NCI-H345 treated with DMSO at 0.1 percent for 48 hours (cell line): ENCODE data around the gene TOR2A.

Source experiments
- DNase-seq: peaks from one replicate; lab custom pipeline; 2025; ENCODE audit not compliant: unreplicated experiment; lab: John Stamatoyannopoulos, UW

Gene TOR2A

GRCh38 chr9:127744398-127745110 is 9.5 kb upstream of the TOR2A start:
- DNase-seq = no peak

GRCh38 chr9:127742435-127743088 is 7.5 kb upstream of the TOR2A start:
- no peak for DNase-seq

DNA sequence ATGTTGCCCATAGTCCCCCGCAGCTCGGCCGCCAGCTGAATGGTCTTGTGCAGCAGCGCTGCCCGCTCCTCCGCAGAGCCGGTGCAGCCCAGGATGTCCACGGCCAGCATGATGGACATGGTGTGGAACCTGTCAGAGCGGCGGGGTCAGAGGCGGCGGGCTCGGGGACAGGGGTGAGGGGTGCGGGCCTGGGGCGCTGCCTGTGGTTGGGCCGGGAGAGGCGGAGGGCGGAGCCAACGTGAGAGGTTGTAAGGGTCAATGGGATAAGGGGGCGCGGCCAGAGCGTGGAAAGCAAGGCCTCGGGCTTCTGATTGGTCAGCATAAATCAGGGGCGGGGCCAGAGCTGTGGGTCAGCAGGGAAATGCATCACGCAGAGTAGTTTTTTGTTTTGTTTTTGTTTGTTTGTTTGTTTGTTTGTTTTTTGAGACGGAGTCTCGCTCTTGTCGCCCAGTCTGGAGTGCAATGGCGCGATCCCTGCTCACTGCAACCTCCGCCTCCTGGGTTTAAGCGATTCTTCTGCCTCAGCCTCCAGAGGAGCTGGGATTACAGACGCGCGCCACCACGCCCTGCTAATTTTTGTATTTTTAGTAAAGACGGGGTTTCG is 6.8 kb upstream of the TOR2A start:
- DNase-seq = no peak

GRCh38 chr9:127739614-127740330 is 4.7 kb upstream of the TOR2A start:
- DNase-seq = no peak

GRCh38 chr9:127738666-127739065 is 3.6 kb upstream of the TOR2A start:
- DNase-seq = no peak

DNA sequence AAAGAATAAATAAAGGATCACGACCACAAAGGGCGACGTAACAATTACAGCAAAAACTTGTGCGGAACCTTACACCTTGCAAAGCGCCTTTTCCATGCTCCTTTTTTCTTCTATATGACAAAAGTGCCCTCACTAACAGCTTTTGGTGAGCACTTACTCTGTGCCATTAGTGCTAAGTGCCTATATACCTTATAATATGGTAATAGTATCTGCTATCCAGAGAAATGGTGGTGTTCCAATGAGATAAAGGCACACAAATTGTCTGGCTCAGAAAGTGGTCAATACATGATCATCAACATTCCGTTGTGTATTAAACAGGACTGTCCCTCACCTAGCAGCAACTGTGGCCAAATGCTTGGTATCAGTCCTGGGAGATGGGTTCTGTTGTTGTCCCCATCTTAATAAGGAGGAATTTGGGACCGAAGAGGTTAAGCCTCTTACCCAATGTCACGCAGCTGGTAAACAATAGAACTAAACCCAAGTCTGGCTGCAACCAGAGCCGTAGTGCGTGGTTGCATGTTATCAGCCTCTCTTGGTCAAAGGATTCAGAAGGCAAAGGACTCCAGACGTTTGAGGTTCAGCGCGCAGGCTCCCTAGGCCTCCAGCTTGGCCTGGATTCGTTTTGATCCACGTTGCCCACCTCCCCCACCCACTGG is 564 bp upstream of the TOR2A start:
- no peak for DNase-seq

GRCh38 chr9:127734247-127734746 is 797 bp downstream of the TOR2A start:
- no peak for DNase-seq

- DNase-seq = no peak
Observed at GRCh38 chr9:127733614-127734013, 1.5 kb downstream of the TOR2A start.

- no peak for DNase-seq
Observed at GRCh38 chr9:127732444-127732843, 2.6 kb downstream of the TOR2A start.

- no peak for DNase-seq
Observed at GRCh38 chr9:127731938-127732337, 3.2 kb downstream of the TOR2A start.

DNA sequence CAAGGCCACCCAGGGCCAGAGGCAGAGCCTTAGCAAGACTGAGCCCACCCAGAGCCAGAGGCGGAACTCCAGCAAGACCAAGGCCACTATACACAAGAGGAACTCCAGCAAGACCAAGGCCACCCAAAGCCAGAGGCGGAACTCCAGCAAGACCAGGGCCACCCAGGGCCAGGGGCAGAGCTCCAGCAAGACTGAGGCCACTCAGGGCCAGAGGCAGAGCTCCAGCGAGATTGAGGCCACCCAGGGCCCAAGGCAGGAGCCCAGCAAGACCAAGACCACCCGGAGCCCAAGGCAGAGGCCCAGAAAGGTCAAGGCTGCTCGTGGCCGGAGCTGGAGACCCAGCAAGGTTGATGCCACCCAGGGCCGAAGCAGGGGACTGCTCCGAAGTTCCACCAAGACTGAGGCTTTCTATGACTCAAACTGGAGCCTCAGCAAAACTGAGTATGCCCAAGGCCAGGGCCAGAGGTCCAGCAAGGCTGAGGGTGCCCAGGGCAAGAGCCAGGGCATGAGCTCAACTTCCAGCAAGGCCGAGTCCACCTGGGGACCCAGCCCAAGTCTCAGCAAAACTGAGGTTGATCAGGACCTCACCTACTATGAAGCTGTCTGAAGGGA is 4.2 kb downstream of the TOR2A start:
- DNase-seq = no peak

GRCh38 chr9:127730262-127730661 is 4.8 kb downstream of the TOR2A start:
- DNase-seq = no peak

GRCh38 chr9:127729522-127730256 is 5.4 kb downstream of the TOR2A start:
- DNase-seq = no peak

DNA sequence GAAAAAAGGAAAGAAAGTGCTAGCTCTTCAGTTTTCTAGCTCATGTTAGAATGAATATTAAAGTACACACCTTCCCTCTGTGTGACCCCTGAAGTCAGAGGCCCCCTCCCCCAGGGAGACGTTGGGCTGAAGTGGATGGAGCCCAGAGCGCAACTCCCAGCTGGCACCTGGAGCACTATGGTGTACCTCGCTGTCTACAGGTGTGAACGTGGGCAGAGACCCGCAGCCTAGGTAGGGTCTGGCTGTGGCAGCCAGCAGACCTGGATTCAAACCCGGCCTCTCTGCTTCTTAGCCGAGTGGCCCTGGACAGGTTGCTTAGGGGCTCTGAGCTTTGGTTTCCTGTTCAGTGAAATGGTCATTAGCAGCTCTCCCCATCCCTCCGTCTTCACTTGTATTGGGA is 6.3 kb downstream of the TOR2A start:
- DNase-seq = no peak

GRCh38 chr9:127726871-127727270 is 8.2 kb downstream of the TOR2A start:
- DNase-seq = no peak

GRCh38 chr9:127724012-127724411 is 11.1 kb downstream of the TOR2A start:
- DNase-seq = no peak

DNA sequence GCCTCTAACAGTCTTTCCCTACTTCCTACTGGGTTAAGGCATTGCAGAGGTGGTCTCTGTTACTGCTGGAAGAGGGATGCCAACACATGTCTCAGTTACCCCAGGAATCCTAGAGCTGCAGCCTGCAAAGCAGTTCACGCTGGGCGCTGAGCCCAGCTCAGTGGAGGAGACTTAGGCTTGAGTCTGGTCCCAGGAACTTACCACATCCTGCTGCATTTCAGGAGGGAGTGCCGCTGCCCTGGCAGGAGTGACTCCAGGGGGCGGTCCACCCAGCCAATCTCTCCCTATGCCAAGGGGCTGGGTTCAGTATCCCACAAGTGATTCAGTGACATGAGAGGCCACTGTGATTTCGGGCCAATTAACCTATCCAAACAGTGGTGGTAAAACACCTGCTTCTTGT is 11.7 kb downstream of the TOR2A start:
- no peak for DNase-seq

DNA sequence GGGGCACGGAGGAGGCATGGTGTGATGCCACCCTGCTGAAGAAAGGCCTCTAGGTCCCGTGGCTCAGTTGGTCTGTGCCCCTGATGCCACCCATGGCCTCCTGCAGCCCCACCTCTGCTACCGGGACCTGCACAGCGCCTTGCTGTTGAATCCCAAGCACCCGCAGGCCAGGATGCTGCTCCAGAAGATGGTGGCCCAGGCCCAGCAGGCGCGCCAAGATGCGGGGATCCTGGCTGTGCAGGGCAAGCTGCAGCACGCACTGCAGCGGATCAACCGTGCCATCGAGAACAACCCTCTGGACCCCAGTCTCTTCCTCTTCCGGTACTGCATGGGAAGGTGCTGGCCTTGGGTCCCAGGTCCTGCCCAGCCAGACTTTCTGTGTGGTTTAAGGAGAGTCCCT is 12.1 kb downstream of the TOR2A start:
- no peak for DNase-seq

DNA sequence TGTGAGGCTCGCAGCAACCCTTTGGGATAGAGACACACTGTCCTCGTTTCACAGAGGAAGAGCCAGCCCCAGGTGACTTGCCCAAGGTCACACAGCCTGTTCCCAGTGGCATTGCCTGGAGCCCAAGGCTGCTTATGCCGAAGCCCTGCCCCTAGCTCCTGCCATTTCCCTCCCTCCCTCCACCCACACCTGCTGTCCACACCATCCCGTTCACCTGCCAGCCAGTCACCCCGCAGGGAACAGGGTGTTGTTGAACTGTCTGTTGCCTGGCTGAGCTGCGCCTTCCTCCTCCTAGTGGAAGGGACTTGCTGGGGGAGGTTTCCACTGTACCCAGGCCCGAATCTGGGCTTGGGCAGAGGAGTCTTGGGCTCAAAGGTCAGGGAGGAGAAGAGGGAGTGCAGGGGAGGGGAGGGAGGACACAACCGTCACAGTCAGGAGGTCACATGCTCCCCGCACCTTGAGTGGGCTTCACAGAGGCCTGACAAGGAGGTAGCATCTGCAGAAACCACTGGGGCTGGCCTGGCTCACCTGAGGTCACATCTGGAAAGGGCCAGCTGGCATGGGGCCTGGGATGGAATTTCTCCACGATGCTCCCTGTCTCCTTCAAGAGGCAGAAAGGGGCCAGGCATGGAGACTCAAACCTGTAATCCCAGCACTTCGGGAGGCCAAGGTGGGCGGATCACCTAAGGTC is 12.9 kb downstream of the TOR2A start:
- no peak for DNase-seq
